DMS79 (cell line): ENCODE data around the gene STK32B.

ENCODE experiments used
- DNase-seq: peaks from one replicate; lab custom pipeline; 2025; lab: John Stamatoyannopoulos, UW

The STK32B gene

DNA sequence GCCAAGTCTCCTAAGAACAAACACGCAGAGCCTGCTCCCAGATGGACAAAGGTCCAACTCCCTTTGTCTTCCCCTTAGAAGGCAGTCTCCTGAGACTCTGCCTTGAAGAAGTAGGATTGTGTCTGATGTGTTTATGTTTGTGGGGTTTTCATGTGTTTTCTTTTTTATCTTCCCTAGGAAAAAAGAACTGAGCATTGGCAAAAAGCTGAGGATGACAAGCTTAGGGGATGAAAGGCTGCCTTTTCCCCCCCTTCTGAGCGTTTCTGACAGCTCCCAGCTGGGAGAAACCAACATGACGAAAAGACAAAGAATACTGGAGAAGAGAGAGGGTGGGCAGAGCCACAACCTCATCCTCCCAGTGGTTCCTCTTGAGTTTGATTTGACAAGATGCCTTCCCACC is 475.9 kb downstream of the STK32B start:
- DNase-seq, result no peak

DNA sequence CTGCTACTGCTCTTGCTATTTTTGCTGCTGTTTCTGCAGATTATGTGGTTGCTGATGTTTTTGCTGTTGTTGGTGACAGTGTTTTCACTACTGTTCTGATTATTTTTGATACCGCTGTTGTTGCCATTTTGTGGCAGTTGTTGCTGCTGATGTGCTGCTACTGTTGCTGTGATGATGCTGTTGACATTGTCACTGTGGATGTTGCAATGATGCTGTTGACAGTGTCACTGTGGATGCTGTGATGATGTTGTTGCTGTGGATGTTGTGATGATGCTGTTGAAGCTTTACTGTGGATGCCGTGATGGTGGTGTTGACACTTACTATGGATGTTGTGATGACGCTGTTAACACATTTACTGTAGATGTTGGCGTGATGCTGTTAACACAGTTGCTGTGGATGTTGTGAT is 476.8 kb downstream of the STK32B start:
- DNase-seq, result no peak

DNA sequence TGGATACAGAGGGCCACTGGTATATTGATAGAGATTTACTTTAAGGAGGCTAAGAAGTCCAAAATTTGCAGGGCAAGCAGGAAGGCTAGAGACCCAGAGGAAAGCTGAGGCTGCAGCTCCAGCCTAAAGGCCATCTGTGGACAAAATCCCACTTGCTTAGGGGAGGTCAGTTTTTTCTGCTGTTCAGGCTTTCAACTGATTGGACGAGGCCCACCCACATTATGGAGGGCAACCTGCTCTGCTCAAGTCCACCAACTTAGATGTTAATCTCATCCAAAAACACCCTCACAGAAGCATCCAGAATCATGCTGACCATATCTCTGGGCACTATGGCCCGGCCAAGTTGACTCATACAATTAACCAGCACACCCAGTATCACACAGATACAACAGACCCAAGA is 480.8 kb downstream of the STK32B start:
- no peak for DNase-seq

DNA sequence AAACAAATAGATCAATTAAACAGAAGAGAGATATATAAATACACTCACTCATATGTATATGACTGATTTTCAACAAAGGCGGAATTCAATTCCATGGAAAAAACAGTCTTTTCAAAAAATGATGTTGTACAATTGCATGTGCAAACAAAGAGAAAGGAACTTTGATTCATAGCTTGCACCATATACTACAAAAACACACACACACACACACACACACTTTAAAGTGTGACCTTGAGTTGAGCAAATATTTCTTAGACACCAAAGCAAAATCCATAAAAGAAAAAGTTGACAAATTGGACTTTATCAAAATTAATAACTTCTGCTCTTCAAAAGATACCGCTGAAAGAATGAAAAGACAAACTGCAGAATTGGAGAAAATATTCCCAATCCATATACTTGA is 488.3 kb downstream of the STK32B start:
- no peak for DNase-seq

DNA sequence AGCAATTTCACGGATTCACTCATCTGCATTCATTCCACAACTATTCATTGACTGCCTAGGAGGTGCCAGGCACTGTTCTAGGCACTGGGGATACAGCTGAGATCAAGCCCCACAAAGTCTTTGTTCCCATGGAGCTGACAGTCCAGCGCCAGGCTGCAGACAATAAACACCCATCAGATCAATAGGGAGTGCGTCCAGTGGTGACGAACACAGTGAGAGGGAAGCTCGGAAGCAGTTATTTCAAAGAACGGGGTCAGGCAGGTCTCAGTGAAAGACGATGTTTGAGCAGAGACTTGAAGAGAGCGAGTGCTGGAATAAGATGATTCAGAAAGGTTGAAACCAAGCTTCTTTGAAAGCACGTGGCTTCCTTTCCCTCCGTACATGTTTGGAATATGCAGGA is 489.9 kb downstream of the STK32B start:
- no peak for DNase-seq

DNA sequence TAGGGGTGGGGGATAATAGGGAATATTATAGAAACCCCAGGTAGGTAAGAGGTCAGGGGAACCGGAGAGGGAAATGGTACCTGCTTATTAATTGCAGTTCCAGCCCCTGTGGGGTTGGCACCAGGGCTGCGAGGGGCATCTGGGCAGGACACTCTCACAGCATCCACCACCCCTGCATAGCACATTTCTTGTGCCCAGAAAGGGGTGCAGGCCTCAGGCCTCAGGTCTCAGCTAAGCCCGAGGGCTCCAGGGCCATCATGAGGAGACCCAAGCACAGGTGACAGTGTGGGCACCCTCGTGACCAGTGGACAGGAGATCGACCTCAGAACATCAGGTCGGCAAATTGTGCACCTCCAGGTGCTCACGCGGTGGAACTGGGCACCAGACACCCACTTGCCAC is 492.4 kb downstream of the STK32B start:
- DNase-seq, result no peak

DNA sequence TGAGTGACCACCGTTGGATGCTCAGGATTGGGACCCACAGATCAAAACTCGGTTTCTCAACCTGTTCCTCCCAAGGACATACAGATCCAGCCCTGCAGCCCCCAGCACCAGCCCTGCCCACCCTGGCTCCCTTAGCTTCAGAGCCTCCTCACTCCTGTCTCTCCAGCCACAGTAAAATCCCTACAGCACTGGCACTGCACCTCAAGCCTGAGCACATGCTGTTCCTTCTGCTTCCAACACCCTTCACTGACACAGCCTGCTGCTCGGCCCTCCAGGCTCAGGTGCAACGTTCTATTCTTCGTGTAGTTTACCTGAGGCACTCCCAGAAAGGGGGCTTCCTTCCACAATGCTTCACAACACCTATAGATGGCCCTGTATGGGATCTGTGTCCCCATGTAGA is 493.5 kb downstream of the STK32B start:
- DNase-seq, result no peak

DNA sequence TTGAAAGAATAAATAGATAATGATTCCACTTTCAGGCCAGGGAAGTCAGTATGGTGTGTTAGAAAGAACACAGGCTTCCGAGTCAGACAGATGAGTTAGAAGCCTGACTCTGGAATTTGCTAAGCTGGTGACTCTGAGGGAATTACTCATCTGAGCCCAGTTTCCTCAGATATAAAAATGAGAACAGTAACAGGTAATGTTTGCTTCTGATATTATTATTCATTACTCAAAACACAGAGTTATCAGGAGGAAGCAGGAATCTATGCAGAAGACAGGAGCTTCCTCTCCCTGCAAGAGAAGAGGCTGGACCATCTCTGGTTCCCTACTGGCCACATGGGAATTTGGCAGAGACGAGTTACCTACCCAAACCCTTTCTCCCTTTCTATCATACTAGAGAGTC is 494.0 kb downstream of the STK32B start:
- DNase-seq, result no peak

DNA sequence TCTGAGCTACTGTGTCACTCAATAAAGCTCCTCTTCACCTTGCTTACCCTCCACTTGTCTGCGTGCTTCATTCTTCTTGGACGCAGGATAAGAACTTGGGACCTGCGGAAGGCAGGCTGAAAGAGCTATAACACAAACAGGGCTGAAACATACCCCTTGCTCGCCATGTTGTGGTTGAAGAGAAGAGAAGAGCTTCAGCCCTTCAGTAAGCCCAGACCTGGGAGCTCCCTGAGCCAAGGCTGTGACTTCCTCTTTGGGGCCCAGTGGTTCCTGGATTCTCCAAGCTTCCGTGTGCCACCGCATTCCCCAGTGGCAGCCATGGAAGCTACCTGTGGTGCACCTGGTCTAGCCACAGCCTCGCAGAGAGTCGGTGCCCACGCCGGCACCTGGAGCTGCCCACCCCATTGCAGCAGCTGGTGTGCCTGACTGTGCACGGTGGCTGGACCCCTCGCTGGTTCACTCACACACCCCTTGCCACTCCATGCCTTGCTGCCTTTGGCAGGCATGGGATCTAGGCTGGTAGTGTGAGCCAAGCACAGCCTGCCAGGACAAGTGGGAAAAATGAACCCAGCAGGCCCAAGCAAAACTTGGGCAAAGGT is 496.5 kb downstream of the STK32B start:
- DNase-seq, result no peak
